ENCODE data around the gene AP5M1.
"Not testable (repeated sequence)": the region's sequence is repeated elsewhere in the genome, so short reads cannot be mapped to it uniquely, and the experiment has no call there.

- TF ChIP-seq CTCF (IDR thresholded peaks at IDR 0.05); POLR2AphosphoS5 (IDR thresholded peaks at IDR 0.05); POLR2A (IDR thresholded peaks at IDR 0.05; ENCODE audit: low read depth); EP300 (IDR thresholded peaks at IDR 0.05): not testable (repeated sequence)
Measured at GRCh38 chr14:57343545-57344297, 75.0 kb downstream of the AP5M1 start.
